ENCODE data around the gene IMPA2.
"Not testable (repeated sequence)": the region's sequence is repeated elsewhere in the genome, so short reads cannot be mapped to it uniquely, and the experiment has no call there.

Gene IMPA2

GRCh38 chr18:12029786-12030584 is 48.7 kb downstream of the IMPA2 start:
- no peak for DNase-seq (ENCODE audit: low read depth in 3 of 3)

- no peak for DNase-seq (ENCODE audit: low read depth in 3 of 3)
These were observed 49.4 kb downstream of the IMPA2 start for GRCh38 chr18:12030670-12031069.

- DNase-seq (ENCODE audit: low read depth in 3 of 3): no peak
These were observed 49.9 kb downstream of the IMPA2 start for GRCh38 chr18:12031181-12031580.

- no peak for DNase-seq (ENCODE audit: low read depth in 3 of 3)
These were observed 50.5 kb downstream of the IMPA2 start for GRCh38 chr18:12031846-12032245.

- no peak for DNase-seq (ENCODE audit: low read depth in 3 of 3)
These were observed 51.7 kb downstream of the IMPA2 start for GRCh38 chr18:12032786-12033642.

GRCh38 chr18:12033643-12034025 is 52.3 kb downstream of the IMPA2 start:
- DNase-seq (ENCODE audit: low read depth in 3 of 3): no peak

GRCh38 chr18:12034241-12035100 is 53.2 kb downstream of the IMPA2 start:
- DNase-seq (ENCODE audit: low read depth in 3 of 3): no peak

GRCh38 chr18:12035481-12035880 is 54.2 kb downstream of the IMPA2 start:
- DNase-seq (ENCODE audit: low read depth in 3 of 3): no peak

GRCh38 chr18:12036201-12036751 is 55.0 kb downstream of the IMPA2 start:
- no peak for DNase-seq (ENCODE audit: low read depth in 3 of 3)

GRCh38 chr18:12038082-12038638 is 56.9 kb downstream of the IMPA2 start:
- DNase-seq (ENCODE audit: low read depth in 3 of 3): peak in 1 of 3 experiments; percentile 19

- peak; percentile 53 to 72 (median 55) for DNase-seq (ENCODE audit: low read depth in 3 of 3)
These were observed 57.6 kb downstream of the IMPA2 start for GRCh38 chr18:12038639-12039539.

GRCh38 chr18:12039540-12039930 is 58.2 kb downstream of the IMPA2 start:
- not testable (repeated sequence) for DNase-seq (ENCODE audit: low read depth in 3 of 3)

- DNase-seq (ENCODE audit: low read depth in 3 of 3): no peak
These were observed 60.3 kb downstream of the IMPA2 start for GRCh38 chr18:12041561-12041960.

GRCh38 chr18:12043811-12044210 is 62.5 kb downstream of the IMPA2 start:
- no peak for DNase-seq (ENCODE audit: low read depth in 3 of 3)

GRCh38 chr18:12044591-12044990 is 63.3 kb downstream of the IMPA2 start:
- DNase-seq (ENCODE audit: low read depth in 3 of 3): no peak

- no peak for DNase-seq (ENCODE audit: low read depth in 3 of 3)
These were observed 64.9 kb downstream of the IMPA2 start for GRCh38 chr18:12046046-12046750.

GRCh38 chr18:12046751-12047335 is 65.5 kb downstream of the IMPA2 start:
- no peak for DNase-seq (ENCODE audit: low read depth in 3 of 3)

GRCh38 chr18:12048010-12048826 is 66.9 kb downstream of the IMPA2 start:
- DNase-seq (ENCODE audit: low read depth in 3 of 3): no peak

Data from stimulated activated CD4-positive, alpha-beta T cell treated with anti-CD3 and anti-CD28 coated beads, TNF-alpha, amount 100 ng/mL, for 24 hours (primary cell).